SH-SY5Y (cell line): ENCODE results near the gene KNTC1.

Experiments
- GATA2 ChIP-seq: IDR thresholded peaks from 2 replicates; pipeline ENCODE4 v1.6.1; 2011; ENCODE audit warnings: mild to moderate bottlenecking, low read depth, low read length
- GATA3 ChIP-seq: IDR thresholded peaks from 2 replicates; pipeline ENCODE4 v1.6.1; 2011; ENCODE audit warnings: low read depth, mild to moderate bottlenecking, low read length, moderate library complexity

- TF ChIP-seq GATA2 (no peak), GATA3 (no peak)
These were observed 42.2 kb downstream of the KNTC1 start for GRCh38 chr12:122569288-122569687.
